HG02610 (cell line): Measurements from ENCODE around the gene RPS4Y1.
A peak's percentile ranks its signal among the peaks of the same experiment; 100 is the strongest.
"Not testable (repeated sequence)": the region's sequence is repeated elsewhere in the genome, so short reads cannot be mapped to it uniquely, and the experiment has no call there.

Experiments used
- ATAC-seq: cut with Tn5 transposase; IDR thresholded peaks from one replicate; pipeline ENCODE4 v1.9.1; 2021; ENCODE audit warnings: mild to moderate bottlenecking, moderate library complexity; ENCODE audit not compliant: unreplicated experiment

The RPS4Y1 gene

GRCh38 chrY:2841471-2841893 is at the start of gene RPS4Y1:
TSS of gene RPS4Y1 (plus strand) at chrY:2841602. CDS start at chrY:2841625, 23 bp downstream.
- peak; percentile 88 for ATAC-seq

GRCh38 chrY:2796977-2797523 is 44.4 kb upstream of the RPS4Y1 start:
- no peak for ATAC-seq

- no peak for ATAC-seq
Observed at GRCh38 chrY:2797991-2798390, 43.4 kb upstream of the RPS4Y1 start.

GRCh38 chrY:2800246-2800645 is 41.2 kb upstream of the RPS4Y1 start:
- no peak for ATAC-seq

GRCh38 chrY:2817146-2817896 is 24.1 kb upstream of the RPS4Y1 start:
- ATAC-seq = not testable (repeated sequence)

- ATAC-seq = no peak
Observed at GRCh38 chrY:2824471-2824870, 16.9 kb upstream of the RPS4Y1 start.

GRCh38 chrY:2828497-2828896 is 12.9 kb upstream of the RPS4Y1 start:
- no peak for ATAC-seq

- no peak for ATAC-seq
Observed at GRCh38 chrY:2835230-2835629, 6.2 kb upstream of the RPS4Y1 start.

- ATAC-seq = no peak
Observed at GRCh38 chrY:2837078-2837477, 4.3 kb upstream of the RPS4Y1 start.

- no peak for ATAC-seq
Observed at GRCh38 chrY:2837932-2838331, 3.5 kb upstream of the RPS4Y1 start.

- ATAC-seq = no peak
Observed at GRCh38 chrY:2846791-2847190, 5.4 kb downstream of the RPS4Y1 start.

- ATAC-seq = no peak
Observed at GRCh38 chrY:2848384-2848783, 7.0 kb downstream of the RPS4Y1 start.

- ATAC-seq = no peak
Observed at GRCh38 chrY:2849368-2849767, 8.0 kb downstream of the RPS4Y1 start.

- ATAC-seq = no peak
Observed at GRCh38 chrY:2854145-2854774, 12.9 kb downstream of the RPS4Y1 start.

- ATAC-seq = no peak
Observed at GRCh38 chrY:2857068-2857467, 15.7 kb downstream of the RPS4Y1 start.

GRCh38 chrY:2857686-2858085 is 16.3 kb downstream of the RPS4Y1 start:
- no peak for ATAC-seq

- ATAC-seq = no peak
Observed at GRCh38 chrY:2859782-2860181, 18.4 kb downstream of the RPS4Y1 start.

- no peak for ATAC-seq
Observed at GRCh38 chrY:2860511-2860910, 19.1 kb downstream of the RPS4Y1 start.

- ATAC-seq = no peak
Observed at GRCh38 chrY:2866581-2866980, 25.2 kb downstream of the RPS4Y1 start.

- no peak for ATAC-seq
Observed at GRCh38 chrY:2867469-2867868, 26.1 kb downstream of the RPS4Y1 start.

- no peak for ATAC-seq
Observed at GRCh38 chrY:2868035-2868607, 26.7 kb downstream of the RPS4Y1 start.

GRCh38 chrY:2872234-2872633 is 30.8 kb downstream of the RPS4Y1 start:
- ATAC-seq = not testable (repeated sequence)
